Bone marrow (tissue), 2 donors: ENCODE measurements around the gene TIMM9.
"Not testable (repeated sequence)": the region's sequence is repeated elsewhere in the genome, so short reads cannot be mapped to it uniquely, and the experiment has no call there.

Experiments used
- DNase-seq, 2 donors: peaks; one replicate each; lab custom pipeline; 2025; lab: John Stamatoyannopoulos, UW

The TIMM9 gene

DNA sequence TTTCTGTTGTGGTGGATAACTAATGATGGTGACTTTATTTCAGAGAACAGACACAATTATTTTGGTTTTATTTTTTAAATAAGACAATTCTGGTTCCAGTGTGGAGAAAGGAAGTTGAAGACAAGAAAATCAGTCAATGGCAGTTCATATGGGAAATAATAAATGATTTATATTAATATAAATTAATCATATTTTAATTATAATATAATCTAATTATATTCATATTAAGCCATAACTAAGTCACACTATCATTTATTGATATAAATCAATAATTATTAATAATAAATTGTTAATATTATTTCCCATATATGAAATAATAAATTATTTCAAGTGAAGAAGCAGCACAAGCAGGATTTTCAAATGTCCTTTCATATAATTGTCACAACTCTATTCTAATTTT, 28.8 kb downstream of the TIMM9 start:
- DNase-seq: no peak

GRCh38 chr14:58397156-58397555, 30.2 kb downstream of the TIMM9 start:
- DNase-seq: no peak

GRCh38 chr14:58395812-58396788, 31.2 kb downstream of the TIMM9 start, which contains the start of gene TOMM20L:
TSS of gene TOMM20L (plus strand) at chr14:58395930. CDS start at chr14:58395958, 28 bp downstream.
- DNase-seq: peak; percentile 35 to 39

GRCh38 chr14:58395562-58395811, 31.8 kb downstream of the TIMM9 start:
- no peak for DNase-seq

DNA sequence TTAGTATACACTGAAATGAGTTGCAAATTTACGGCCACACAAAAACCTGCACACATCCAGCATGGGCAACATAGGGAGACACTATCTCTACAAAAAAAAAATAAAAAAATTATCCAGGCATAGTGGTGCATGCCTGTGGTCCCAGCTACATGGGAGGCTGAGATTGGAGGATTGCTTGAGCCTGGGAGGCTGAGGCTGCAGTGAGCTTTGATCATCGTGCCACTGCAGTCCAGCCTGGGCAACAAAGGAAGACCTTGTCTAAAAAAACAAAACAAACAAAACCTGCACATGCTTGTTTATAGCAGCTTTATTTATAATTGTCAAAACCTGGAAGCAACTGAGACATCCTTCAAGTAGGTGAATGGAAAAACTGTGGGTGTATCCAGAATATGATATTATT, 36.5 kb downstream of the TIMM9 start:
- no peak for DNase-seq

DNA sequence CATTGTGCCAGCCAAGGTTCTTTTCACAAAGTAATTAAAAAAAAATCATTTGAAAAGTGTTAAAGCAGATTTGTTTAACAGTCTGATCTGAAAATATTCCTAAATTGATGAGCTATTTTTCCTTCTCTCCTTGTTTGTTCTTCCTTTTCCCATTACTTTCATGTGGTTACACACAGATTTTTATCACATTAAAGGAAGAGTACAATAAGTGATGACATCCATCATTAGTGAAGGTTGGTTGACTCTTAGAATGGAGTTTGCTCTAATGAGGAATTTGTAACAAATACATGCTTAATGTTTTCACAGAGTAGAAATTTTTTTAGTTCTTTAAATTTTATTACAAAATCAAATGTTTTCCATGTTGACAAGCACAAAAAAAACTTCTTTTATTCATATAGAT, 50.5 kb downstream of the TIMM9 start:
- no peak for DNase-seq

DNA sequence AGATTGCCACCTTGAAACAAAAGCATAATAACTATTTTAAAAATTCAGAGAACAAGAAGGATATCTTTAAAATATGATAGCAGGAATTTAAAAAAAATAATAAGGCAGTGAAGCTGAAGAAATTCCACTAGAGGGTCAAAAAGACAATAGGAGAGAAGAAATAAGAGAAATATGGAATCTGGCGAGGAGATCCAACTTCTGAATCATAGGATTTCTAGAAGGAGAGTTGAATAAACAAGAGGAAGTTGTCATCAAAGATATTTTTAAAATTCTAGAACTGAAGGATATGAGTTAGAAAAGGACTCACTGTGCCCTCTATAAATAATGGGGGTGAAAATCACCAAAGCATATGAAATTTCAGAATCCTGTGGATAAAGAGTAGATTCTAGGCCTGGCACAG, 58.4 kb downstream of the TIMM9 start:
- DNase-seq: no peak

GRCh38 chr14:58367296-58367695, 60.0 kb downstream of the TIMM9 start:
- no peak for DNase-seq

DNA sequence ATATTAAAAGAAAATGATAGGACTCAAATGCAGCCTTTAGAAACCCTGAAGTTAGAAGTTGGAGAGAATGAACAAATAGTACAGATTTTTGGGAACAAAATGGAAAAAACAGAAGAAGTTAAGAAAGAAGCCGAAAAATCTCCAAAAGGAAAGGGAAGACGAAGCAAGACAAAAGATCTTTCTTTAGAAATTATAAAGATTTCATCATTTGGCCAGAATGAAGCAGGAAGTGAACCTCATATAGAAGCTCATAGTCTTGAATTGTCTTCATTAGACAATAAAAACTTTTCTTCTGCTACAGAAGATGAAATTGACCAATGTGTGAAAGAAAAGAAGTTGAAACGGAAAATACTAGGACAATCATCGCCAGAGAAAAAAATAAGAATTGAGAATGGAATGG, 63.0 kb downstream of the TIMM9 start:
- no peak for DNase-seq

- no peak for DNase-seq
Observed at GRCh38 chr14:58362798-58363412, 64.4 kb downstream of the TIMM9 start.

GRCh38 chr14:58362272-58362671, 65.1 kb downstream of the TIMM9 start:
- DNase-seq: not testable (repeated sequence)
